GM18498 (cell line): Measurements from ENCODE around the gene TIMM23B.
"Not testable (repeated sequence)": the region's sequence is repeated elsewhere in the genome, so short reads cannot be mapped to it uniquely, and the experiment has no call there.

ENCODE experiments used
- ATAC-seq: cut with Tn5 transposase; IDR thresholded peaks from one replicate; pipeline ENCODE4 v1.9.1; 2021; ENCODE audit warnings: mild to moderate bottlenecking, moderate library complexity; ENCODE audit not compliant: unreplicated experiment

The TIMM23B gene, protein sequence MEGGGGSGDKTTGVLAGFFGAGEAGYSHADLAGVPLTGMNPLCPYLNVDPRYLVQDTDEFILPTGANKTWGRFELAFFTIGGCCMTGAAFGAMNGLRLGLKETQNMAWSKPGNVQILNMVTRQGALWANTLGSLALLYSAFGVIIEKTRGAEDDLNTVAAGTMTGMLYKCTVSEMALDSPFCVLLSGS

DNA sequence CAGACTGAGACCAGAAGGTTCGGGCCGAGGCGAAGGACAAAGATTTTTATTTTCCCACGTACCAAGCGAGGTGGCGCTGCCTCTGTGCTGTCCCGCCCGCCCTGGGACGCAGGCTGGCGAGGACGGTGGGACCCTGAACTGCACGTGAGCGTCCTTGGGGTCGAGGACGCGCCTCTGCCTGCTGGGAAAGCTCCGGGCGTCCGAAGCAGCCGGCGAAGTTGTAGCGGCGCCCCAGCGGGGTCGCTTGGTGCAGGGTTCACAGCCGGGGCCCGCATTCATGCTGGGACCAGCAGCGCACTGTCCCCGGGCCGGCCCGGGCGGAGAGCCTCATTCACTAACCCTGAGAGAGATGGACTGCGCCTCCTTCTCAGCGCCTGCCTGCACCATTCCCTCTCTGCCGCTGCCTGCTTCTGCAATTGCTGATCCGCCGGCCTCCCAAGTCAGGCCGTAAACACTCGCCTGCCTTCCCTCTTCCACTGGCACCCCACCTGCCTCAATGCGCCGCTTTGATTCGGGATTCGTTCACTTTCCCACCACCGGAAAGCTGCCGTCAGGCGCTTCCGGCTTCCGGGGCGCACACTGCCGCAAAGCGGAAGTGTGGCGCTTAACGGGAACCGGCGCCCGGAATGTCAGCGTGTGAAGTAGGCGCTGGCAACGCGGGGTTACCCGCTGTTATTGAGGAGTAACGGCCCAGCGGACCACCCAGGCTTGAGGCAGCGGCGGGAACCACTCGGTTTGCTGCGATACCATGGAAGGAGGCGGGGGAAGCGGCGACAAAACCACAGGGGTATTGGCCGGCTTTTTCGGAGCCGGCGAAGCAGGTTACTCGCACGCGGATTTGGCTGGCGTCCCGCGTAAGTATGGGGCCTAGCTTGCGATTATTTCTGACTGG lies at the start of gene TIMM23B, which contains the start of gene PARG:
Gene TIMM23B (plus strand): TSS at position 607 of the 892 bp plus-strand sequence. CDS start 142 bp downstream, at position 749.
Gene PARG (minus strand): TSS at position 581 of the 892 bp plus-strand sequence. CDS start 302 bp downstream, at position 279.
- peak; percentile 69 for ATAC-seq

DNA sequence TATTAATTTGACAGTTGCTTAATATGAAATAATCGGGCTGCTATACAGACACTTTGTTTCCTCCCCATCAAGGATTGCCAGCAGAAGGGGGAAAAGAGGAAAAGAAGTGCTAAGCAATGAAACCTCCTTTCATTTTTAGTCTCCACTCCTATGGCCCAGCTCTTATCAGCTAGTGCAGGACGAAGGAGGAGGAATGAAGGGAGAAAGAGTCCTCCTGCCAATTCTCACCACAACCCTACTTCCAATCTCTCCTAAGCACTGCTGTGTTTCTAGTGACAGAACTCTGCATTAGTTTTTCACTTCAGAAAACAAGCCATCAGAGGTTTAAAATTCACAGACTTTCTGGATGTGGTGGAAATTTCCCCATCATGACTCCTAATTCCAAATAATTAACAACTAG lies 41.9 kb upstream of the TIMM23B start:
- ATAC-seq = not testable (repeated sequence)

DNA sequence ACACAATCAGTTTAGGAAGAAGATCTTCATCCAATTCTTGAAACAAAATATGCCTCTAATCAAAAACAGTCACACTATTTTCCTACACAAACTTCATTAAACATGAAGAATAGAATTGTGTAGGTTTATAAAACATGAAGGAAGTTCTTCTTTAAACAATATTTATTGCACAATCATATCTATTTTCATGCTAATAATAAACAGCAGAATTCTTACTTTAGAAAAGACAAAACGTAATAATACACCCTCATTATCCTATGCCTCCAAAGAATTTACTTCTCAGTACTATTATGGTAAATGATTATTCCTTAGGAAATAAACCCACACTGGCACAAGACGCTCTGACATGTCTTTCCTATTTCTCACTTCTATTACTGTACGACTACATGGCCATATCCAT lies 41.4 kb upstream of the TIMM23B start:
- ATAC-seq = not testable (repeated sequence)

DNA sequence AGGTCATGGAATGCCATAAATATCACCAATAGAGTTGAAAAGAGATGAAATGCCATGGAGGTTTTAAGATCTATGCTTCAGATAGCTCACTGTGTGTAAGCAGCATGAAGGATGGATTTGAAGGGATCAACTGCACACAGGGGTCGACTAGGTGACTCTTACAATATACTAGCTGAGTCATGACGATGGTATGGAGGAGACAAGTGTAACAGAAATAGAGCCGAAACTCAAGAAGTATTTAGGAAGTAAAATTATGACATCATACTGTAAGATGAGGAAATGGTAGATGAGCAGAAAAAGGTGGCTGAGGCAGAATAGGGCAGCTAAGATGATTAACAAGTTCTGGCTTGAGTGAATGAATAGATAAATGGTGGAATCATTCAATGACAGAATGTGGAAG lies 38.0 kb upstream of the TIMM23B start:
- not testable (repeated sequence) for ATAC-seq

DNA sequence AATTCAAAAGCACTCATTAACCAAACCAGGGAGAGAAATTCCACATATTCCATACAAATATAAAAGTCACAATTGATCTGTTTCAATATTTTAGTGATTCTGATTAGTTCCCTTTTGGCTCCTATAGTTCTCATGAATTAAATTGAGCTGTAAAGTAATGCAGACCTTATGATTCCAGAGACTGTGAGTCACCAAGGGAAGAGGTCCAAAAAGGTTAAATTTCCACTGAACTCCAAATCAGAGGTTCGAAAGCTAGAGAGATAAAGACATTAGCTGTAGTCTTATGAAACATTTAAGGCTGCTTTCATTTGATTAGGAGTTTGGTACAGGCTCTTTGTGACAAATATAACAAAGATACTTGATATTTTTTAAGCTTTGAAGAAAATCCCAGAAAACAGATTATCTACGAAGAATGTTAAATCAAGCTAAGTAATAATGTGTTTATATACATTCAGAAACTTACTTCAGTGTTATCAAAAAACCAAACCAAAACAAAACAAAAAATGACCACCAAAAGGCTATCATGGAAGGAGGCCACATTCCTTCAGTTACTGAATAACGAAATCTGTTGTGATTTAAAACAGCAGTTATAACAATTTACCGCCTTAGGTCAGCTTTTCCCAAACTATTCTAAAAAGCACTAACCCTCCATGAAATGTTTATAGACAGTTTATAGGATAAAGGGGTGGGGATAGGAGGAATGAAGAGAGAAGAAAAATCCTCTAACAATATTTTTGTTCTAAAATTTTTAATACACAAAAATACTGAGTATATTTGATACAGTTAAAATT lies 33.4 kb upstream of the TIMM23B start:
- not testable (repeated sequence) for ATAC-seq

DNA sequence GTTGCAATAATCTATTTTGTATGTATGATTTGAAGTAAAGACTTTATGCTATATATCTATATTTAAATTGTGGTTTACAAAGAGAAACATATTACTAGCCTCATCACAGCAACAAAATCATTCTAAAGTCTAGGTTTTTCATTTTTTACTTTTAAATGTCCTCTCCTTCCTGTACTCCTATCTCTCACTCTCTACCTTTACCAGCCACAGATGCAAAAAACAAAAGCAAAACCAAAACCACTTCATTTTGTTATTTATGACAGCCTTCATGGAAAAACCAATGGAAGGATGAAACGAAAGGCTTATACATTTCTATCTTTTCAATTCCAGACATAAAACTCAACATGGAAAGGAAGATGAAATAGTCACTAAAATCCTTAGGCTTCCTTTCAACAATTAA lies 31.6 kb upstream of the TIMM23B start:
- ATAC-seq = not testable (repeated sequence)

DNA sequence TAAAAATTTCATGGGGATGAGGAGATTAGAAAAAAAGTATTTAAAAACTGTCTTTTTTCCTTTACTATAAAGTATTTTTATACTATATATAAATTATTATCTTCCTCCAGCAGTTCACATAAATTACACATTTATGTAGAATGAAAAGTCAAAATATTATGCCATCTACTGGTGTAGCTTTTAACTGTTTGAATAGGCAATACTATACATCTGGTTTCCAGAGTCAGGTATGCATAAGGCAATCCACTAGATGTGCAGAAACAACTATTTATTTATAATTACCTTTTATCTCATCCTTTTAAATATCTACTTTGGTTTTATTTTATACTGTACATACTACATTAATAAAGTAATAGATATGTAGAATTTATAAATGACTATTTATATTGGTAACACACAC lies 25.4 kb upstream of the TIMM23B start:
- ATAC-seq = not testable (repeated sequence)

DNA sequence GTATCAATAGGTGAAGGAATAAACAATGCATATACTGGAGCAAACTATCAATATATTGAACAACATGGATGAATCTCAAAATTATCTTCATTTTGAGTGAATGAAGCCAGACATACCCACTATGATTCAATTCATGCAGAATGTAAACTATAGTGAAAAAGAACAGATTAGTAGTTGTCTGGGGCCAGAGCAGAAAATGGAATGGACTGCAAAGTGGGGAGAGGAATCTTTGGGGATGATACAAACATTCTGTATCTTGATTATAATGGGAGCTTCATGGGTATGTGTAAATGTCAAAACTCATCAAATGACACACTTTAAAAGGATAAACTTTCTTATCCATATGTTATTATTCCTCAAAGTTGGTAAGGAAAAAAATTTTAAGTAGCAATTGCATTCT lies 23.9 kb upstream of the TIMM23B start:
- ATAC-seq = not testable (repeated sequence)

DNA sequence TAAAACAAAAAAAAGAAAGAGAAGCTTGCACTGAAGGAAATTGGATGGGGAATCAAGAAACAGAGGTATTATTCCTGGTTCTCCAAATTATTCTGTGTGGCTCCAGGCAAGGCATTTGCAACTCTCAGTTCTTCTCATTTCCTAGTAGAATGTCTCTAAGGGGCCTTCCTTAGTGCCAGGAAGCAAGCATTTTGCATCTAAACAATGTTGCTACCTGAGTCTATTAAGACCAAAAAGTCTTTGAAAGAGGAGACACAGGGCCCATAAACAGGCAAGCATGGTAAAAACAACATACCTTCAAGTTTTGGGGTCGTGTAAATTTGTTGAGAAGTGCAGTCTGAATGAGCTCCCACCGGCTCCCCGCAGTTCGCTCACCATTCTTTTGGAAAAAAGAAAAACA lies 19.8 kb upstream of the TIMM23B start:
- not testable (repeated sequence) for ATAC-seq

DNA sequence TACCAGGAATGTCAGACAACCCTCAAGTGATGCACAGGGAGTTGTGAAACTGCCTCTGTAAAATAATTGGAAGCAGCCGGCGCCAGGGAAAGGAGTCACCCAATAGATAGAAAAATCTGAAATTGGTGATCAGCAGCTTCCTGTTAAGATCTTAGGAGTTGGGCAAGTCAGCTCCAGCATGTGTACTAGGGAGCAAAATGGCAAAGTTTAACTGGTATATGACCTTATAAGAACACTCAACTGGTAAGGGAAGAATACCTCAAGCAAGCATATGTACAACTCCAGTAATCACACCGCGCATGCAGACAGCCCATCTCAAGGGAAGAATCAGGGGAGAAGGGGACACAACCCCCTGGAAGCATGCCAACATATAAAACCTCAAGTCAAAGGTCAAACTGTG lies 18.3 kb upstream of the TIMM23B start:
- ATAC-seq = not testable (repeated sequence)

DNA sequence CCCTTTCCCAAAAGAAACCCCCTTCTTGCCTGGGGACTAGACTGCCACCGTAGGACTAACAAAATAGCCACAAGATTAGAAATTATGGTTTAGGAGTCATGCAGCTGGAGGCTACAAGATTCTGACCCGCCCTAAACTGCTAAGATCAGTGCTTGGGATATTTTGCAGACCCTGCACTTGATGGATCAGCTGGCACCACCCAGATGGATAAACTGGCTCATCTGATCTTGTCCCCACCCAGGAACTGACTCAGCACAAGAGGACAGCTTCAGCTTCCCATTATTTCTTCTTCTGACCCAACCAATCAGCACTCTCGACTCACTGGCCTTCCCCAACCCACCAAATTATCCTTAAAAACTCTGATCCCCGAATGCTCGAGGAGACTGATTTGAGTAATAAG lies 10.6 kb upstream of the TIMM23B start:
- ATAC-seq = not testable (repeated sequence)

DNA sequence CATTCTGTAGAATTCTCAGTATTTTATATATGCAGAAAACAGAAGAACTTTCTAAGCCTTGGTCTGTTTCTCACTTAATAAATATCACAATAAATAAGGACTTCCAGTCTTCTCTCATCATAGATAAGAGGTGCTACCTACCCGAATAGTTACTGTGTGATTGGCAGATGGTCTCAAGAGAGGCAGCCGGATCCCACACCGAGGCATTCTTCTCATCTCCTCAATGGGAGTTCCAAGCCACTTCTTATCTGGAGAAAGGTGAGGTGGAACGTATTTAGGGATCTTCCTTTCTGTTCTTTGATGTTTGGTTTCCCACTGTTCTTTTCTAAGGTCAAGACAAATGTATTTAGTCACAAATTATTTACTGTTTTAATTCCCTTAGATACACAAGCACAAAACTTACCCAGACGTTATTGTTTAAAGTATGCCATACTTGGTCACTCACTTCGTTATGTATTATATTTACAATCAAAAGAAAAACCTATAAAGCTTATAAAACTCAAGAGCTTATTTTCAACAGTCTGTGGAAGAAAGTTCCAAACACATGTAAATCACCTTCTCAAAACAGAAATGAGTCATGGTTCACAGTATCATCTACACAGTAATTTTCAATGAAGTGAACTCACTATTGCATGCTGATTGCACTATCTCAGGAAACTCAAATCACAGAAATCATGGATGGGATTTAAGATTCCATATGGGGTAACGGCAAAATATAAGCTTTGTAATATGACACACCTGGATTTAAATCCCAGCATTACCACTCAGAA lies 9.7 kb upstream of the TIMM23B start:
- ATAC-seq = not testable (repeated sequence)

DNA sequence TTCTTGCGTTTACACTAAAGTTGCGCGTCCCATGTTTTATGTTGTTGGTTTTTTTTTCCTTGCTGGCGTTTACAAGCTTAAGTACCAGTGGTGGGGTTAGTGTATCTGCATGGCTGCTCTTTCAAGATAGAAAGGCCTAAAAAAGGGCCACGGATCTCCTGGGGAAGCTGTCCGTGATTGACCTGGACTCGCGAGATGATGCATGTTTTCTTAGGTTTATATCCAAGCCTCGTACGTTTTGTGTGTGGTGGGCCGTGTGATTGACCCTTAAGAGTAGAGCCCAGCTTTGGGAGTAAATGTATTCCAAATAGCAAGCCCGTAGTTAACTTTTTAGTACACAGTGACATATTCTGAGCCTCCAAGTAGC lies 469 bp downstream of the TIMM23B start:
- ATAC-seq = peak; percentile 13

DNA sequence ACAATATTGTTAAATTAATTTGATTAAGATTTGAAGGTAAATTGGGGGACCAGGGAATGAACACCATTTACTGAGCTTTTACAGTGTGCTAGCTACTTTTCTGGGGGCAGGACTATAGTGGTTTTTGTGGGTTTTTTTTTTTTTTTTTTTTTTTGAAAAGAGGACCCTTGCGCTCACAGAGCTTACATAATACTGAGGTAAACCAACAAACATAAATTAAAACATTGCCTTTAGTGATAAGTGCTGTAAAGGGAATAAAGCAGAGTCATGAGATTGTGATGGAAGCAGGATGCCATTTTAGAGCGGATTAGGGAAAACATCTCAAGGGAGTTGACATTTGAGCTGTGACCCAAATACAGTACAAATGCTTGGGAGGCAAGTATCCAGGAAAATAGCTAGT lies 1.8 kb downstream of the TIMM23B start:
- ATAC-seq = not testable (repeated sequence)

DNA sequence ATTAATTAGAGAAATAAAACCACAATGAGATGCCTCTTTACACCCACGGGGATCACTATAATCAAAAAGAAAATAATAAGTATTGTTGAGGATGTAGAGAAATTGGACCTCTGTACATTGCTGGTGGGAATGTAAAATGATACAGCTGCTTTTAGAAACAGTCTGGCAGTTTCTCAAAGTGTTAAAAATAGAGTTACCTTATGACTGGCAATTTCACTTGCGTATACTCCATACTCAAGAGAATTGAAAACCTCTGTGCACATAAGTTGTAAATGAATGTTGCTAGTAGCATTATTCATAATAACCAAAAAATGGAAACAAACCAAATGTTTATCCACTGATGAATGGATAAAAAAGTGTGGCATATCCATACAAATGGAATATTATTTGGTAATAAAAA lies 6.3 kb downstream of the TIMM23B start:
- ATAC-seq = peak; percentile 67

DNA sequence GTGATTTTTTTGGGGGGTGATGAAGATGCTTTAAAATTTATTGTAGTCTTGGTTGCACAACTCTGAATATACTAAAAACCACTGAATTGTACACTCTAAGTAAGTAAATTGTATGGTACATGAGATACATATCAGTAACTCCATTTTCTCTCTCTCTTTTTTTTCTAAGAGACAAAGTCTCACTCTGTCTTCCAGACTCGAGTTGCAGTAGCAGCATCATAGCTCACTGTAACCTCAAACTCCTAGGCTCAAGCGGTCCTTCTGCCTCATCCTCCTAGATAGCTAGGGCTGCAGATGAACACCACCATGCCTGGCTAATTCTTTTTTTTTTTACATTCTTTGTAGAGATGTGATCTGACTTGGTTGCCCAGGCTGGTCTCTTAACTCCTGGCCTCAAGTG lies 6.9 kb downstream of the TIMM23B start:
- ATAC-seq = not testable (repeated sequence)

DNA sequence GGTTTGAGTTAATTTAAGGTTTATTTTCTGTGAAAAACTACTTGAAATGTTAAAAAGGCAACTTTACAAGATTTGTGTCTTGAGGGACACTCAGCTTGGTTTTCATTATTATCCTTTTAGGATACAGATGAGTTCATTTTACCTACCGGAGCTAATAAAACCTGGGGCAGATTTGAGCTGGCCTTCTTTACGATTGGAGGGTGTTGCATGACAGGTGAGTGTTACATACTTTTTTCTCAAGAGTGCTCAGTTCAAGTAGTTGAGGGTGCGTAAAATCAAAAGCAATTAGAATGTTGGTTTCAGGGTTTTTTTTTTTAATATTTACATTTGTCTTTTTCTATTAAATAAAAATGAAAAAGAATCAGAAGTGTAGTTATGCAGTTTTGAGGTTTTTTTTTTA lies 10.2 kb downstream of the TIMM23B start:
- ATAC-seq = not testable (repeated sequence)

DNA sequence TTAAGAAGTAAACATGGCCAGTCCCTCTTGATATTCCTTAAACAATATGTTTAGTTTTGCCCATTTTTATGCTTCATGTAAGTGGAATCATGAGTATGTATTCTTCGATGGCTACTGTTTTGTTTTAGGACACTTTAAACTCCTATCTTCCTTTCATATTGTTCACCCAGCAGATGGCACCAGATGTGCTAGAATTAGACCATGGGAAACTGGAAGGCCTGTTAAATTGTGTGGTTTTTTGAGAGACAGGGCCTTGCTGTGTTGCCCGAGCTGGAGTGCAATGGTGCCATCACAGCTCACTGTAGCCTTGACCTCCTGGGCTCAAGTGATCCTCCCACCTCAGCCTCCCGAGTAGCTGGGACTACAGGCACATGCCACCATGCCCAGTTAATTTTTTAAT lies 11.3 kb downstream of the TIMM23B start:
- ATAC-seq = not testable (repeated sequence)

DNA sequence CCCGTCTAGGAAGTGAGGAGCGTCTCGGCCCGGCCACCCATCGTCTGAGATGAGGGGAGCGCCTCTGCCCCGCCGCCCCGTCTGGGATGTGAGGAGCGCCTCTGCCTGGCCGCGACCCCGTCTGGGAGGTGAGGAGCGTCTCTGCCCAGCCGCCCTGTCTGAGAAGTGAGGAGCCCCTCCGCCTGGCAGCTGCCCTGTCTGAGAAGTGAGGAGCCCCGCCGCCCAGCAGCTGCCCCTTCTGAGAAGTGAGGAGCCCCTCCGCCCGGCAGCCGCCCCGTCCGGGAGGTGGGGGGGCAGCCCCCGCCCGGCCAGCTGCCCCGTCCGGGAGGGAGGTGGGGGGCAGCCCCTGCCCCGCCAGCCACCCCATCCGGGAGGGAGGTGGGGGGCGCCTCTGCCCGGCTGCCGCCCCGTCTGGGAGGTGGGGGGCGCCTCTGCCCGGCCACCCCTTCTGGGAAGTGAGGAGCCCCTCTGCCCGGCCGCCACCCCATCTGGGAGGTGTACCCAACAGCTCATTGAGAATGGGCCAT lies 28.5 kb downstream of the TIMM23B start:
- not testable (repeated sequence) for ATAC-seq

DNA sequence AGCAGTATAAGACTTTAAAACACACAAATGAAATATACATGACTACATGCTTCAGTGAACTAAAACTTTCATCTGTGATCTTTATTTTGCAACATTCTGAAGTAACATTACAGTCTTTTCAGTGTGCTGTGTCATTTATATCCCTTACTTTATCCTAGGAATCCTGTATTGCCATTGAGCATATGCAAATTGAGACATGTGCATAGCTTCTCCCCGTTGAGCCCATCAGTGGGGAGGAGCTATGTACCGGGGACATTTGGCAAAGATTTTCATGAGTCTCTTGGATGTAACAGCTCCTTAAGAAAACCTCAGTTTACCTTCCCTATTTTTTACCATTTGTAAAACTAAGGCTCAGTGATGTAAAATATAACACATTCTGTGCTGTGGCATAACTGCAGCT lies 29.6 kb downstream of the TIMM23B start:
- not testable (repeated sequence) for ATAC-seq
